ENCODE data around the gene TOB2.
"Not testable (repeated sequence)": the region's sequence is repeated elsewhere in the genome, so short reads cannot be mapped to it uniquely, and the experiment has no call there.

Gene TOB2

DNA sequence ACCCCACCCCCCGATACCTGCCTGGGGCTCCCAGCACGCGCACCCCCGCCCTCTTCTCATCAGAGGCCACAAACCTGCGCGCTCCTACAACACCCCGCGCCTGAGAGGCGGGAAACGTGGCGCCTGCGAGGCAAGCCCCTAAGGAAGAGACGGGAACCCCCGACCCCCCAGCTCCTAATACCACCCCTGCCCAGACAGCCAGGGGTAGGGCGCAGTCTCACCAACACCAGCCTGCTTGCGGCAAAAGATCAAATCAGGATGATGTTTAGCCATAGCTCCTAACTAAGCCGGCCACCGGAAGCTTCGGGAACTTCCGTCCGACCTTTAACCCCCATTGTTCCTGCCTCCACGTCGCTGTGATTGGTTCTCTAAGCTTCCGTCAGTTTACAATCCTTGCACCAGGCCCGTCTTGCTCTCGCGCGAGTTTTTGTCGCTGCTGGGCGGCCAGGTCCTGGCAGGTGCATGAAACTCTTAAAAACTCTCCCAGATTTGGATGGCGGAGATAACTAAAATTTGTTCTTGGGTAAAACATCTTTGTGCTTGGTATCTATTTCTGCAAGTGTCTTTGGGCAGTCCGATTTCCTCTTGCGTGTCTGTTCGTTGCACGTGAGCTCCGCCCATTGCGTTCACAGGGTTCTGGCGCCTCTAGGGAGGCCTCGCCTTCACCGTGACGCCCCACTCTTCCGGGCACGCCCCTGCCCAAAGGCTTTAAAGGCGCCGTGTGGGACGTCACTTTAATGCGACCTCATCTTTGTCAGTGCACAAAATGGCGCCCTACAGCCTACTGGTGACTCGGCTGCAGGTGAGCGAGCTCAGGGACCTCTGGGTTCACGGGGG is 22.0 kb upstream of the TOB2 start, which contains the start of the genes ACO2 and PHF5A:
ACO2 (plus strand) TSS at position 737 of the 837 bp plus-strand sequence; CDS start at position 767, 30 bp downstream.
PHF5A (minus strand) TSS at position 312 of the 837 bp plus-strand sequence; CDS start at position 273, 39 bp downstream.
- peak; percentile 96 for DNase-seq (ENCODE audit: low spot score)

DNA sequence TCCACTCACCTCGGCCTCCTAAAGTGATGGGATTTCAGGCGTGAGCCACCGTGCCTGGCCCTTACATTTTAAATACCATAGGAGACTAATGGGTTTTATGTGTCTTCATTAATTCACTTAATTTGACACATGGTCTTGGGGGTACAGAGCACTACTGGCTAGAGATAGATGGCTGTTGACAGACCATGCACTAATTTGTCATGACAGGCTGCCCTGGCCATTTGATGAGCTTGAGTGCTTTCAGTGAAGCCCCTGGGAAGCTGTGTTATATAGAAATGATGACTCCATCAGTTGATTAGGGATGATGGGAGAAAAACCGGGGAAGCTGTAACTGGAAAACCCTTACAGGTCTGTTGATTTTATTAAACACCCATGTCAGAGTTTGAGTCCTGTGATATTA is 15.3 kb upstream of the TOB2 start:
- DNase-seq (ENCODE audit: low spot score): no peak

DNA sequence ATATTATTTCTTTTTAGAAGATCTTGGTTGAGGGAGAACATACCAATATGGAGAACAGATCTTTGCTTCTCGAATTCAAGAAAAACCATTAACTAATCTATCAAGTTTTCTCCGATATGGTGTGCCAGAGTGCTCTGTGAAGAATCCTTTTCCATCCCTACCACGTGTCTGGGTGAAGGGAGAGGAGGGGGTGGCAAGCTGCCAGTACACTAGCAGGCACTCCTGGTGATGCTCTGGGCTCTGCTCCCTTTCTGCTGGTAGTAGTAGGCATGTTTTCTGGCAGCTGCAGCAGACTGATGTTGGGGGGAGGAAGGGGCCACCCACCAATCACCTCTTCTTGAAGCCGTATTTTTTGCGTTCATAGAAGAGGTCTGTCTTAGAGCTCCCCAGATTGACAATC is 13.5 kb upstream of the TOB2 start:
- DNase-seq (ENCODE audit: low spot score): not testable (repeated sequence)

DNA sequence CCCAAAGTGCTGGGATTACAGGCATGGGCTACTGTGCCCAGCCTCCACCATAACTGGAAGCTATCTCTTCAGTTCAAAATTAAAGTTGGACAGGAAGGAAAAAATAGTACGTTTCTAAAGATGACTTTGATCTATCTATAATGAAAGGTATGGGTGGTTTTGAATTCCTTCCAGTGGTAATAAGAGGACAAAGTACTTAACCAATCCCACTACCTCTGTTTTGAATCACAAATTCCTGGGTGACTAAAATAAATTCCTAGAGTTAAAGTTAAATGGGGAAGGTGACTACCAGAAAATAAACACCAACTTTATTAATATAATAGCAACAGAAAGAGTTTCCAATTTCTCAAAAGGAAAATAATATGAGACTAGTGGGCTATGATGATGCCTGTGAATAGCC is 12.8 kb upstream of the TOB2 start:
- DNase-seq (ENCODE audit: low spot score): no peak

DNA sequence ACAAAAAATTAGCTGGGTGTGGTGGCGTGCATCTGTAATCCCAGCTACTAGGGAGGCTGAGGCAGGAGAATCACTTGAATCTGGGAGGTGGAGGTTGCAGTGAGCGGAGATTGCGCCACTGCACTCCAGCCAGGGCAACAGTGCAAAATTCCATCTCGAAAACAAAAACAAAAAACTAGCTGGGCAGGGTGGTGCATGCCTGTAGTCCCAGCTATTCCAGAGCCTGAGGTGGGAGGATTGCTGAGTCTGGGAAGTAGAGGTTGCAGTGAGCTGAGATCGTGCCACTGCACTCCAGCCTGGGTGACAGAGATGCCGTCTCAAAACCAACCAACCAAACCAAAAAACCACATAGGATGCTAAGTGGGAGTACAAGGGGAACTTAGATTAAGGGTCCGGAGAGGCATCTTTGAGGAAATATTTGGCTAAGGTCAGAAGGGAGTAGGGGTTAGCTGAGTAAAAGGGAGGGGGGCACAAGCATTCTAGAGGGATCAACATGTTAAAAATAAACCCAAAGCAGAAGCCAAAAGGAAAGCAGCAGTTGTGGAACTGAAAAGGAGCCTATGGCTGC is 11.6 kb upstream of the TOB2 start:
- DNase-seq (ENCODE audit: low spot score): no peak

DNA sequence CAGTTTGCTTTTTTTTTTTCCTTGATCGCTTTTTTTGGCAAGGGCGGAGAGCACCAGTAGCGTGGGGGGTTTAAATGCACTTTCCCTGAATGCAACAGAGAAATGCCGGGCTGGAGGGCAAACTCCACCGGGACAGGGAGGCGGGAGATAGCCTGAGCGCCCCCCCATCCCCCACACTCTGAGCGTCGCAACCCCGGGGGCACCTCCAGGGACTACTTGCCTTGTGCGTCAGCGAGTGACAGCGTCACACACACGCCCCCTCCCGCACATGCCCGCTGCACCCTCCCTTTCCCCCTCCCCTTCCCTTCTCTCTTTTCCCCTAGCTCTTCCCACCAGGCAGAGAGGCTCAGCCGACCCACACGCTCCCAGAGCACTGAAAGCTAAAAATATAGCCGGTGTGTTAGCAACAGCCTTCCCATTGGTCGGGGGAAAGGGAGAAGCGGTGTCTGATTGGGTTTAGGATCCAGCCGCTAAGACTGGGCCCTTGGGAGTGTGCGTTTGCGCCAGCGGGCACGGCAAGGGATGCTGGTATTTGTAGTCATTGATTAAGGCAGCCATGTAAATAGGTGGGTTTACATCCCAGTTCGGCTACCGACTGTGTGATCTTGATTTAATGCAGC is 1.7 kb upstream of the TOB2 start:
- peak; percentile 91 for DNase-seq (ENCODE audit: low spot score)

DNA sequence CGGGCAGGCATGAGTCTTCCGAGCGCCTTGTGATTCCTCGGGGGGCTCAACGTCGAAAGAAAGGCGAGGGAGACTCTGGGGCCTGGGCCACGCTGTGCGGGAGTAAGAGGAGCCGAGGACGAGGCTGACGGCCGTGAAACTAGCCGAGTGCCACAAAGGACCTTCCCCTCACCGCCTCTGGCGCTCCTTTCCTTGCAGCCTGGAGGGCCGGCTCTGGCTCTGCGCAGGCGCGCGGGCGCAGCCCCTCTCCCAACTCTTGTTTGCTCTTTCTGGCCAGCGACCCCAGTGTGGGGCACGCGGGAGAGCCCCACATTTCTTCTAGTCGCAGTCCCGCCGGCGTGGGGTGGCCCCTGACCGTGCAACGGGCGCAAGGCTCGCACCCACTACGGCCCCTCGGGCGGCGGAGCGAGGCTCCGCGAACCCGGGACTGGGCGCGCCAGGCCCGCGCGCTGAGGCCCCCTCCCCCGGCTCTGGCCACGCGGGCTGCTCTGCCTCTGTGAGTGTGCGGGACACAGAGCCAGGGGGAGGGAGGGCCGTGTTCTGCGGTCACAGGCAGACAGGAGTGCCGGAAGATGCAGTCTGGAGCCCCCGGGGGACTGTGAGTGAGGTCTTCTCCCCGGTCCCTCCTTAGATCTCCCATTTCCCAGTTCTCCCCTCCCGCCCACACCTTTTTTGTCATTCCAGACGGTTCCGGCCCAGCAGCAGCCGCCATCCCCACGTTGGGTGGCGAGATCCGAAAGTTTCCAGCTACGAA is 1.0 kb upstream of the TOB2 start:
- DNase-seq (ENCODE audit: low spot score): peak; percentile 72

DNA sequence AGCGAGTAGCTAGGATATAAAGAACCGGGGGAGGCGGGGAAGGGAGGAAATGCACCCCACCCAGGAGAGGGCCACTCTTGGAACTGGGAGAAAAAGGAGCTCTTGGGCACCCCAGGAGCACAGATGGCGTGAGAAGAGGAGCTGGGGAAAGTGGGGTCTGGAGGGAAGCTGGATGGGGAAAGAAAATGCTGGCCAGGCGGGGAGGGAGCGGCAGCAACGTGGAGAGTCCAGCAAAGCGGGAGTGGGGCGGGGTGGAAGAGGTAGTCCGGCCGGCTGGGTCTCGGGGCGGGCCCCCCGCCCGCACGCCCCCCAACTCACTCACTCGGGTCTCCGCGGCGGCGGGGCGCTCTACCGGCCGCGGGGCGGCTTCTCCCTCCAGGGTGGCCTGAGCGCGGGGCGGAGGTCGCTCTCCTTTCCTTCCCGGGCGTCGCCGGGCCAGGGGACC is 522 bp downstream of the TOB2 start:
- no peak for DNase-seq (ENCODE audit: low spot score)

DNA sequence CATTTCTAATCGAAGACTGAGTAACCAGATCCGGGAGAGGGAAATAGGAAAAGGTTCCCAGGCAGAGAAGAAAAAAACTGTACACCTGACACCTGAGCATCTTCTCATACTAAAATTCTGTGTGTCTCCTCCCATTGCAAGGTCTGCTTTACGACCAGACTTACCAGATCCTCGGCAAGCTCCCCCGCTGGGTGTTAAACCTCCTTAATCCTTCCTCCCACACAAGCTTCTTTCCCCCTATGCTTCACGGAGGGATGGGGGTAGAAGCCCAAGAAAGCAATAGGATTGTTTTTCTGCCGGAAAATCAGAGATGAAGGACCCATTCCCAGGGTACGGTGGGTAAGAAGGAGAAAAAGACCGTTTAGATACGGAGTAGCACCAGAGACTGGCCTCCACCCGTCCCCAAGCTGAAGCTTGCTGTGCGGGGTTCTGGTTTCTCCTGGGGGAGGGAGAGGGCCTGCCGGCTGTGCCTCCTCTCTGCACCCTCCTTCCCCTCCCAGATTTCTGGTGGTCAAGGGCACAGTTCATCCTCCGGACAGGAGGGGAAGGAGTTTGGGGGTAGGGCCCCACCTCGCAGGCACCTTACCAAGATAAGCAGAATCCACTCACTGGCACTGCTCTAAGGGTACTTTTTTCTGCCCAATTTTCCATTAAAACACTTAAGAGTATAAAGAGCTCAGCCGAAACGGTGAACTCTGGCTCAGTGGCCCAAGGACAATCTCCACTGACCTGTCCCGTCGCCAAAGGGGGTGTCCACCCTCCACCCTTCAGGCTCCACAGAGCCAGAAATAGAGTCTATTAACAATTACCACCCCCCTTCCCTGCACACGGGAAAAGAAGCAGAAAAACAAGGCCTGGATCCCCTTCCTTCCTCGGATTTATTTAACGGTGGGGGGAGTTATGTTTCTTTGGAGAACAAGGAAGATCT is 1.2 kb downstream of the TOB2 start:
- no peak for DNase-seq (ENCODE audit: low spot score)

DNA sequence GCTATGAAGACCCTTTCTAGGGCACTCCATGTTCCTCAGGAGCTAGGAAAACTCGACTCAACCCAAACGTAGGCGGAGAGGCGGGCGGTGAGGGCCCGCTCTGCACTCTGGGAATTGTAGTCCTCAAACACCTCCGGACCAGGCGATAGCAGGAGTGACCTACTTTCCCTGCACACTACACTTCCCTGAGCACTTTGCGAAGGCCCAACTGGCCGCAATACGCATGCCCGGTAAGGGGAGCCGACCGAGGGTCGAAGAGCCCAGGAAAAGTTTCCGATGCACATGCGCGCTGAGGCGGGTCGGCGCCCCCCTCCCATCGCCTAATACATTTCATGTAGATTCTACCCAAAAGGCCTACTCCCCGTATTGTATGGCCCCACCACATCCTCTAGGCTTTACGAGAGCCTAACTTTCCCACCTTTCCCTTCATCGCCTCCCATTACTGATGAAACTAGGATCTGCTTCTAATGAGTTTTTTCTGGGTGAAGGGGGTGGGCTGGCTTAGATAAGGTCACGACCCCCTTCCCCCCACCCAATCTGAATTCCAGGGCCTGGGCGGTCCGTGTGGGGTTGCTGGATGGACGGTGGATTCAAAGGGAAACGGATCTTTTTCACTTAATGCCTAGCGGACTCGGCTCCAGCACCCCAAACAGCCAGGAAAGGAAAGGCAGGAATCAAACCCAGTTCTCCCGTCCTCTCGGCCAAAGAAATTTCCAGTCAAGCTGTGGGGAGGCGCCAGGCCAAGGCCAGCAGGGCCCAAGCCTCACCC is 2.1 kb downstream of the TOB2 start:
- DNase-seq (ENCODE audit: low spot score): peak; percentile 84

DNA sequence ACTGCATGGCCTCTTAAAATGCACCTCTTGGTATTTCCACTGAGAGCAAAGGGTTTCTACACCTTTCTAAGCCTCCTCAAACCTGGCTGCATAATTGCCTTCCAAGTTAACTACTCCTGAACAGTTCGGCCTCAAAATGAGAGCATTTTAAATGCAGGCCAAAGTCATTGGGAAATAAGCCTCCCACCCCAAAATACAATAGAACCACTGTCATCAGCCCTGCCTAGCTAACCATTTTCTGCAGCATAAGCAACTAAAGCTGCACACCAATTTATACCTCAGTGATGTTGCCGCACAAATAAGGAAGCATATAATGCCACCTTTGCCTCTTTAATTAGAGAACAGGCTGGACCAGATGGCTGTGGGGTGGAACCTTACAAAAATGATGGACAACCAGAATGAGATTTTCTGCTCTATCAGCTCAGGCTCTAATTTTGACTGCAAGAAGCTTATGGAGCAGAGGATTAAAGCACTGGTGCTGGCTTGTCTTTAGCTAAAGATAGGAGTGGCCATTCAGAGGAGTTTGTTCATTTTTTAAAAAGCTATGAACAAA is 4.3 kb downstream of the TOB2 start:
- peak; percentile 67 for DNase-seq (ENCODE audit: low spot score)

DNA sequence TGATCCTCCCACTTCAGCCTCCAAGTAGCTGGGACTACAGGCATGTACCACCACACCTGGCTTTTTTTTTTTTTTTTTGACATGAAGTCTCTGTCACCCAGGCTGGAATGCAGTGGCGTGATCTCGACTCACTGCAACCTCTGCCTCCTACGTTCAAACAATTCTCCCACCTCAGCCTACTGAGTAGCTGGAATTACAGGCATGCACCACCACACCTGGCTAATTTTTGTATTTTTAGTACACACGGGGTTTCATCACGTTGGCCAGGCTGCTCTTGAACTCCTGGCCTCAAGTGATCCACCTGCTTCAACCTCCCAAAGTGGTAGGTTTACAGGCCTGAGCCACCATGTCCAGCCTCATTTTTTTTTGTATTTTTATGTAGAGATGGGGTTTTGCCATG is 6.1 kb downstream of the TOB2 start:
- DNase-seq (ENCODE audit: low spot score): not testable (repeated sequence)

DNA sequence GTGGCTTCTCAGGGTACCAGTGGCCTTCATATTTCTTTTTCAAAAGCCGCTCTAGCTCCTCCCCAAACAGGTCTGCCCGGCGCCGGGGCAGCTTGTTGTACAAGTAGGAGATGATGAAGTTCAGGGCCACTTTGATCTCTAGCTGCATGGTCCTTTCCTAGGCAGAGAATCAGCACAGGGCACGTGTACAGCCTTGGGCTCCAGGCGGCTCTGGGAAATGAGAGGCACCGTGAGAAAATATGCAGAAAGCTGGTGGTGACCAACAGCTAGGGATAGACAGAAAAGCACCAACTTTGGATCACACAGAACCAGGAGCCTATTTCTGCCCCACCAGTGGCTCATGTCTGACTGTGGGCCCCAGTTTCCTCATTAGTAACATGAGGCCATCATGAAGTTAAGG is 9.4 kb downstream of the TOB2 start:
- no peak for DNase-seq (ENCODE audit: low spot score)

DNA sequence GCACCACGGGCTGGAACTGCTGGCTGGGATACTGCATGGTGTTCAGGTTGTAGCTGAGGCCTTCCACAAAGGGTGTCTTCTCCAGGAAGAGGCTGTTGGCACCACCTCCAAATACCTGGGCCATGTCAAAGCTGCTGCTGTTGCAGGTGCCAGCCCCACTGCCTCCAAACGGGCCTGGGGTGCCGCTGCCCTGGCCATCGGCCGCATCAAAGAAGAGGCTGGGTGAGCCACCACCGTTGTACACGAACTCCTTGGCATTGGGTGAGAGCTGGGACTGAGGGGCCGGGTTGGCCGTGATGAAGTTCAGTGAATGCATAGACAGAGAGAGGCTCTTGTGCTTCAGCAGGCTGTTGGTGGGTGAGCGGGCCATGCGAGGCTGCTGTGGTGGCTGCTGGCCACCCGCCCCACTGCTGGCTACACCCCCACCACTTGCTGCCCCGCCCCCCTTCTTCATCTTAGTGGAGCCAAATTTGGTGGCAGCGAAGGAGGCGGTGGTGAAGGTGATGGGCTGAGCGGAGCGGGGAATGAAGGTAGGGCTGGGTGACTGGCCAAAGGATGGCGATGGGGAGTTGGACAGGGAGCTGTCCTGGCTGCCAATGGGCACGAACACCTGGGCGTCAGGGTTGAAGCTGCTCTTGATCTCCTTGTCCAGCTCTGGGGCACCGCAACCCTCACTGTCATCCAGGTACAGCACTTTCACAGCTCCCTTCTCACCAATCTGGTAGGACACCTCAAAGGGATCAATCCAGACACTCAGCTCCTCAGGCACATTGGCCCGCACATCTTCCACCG is 10.1 kb downstream of the TOB2 start:
- no peak for DNase-seq (ENCODE audit: low spot score)

DNA sequence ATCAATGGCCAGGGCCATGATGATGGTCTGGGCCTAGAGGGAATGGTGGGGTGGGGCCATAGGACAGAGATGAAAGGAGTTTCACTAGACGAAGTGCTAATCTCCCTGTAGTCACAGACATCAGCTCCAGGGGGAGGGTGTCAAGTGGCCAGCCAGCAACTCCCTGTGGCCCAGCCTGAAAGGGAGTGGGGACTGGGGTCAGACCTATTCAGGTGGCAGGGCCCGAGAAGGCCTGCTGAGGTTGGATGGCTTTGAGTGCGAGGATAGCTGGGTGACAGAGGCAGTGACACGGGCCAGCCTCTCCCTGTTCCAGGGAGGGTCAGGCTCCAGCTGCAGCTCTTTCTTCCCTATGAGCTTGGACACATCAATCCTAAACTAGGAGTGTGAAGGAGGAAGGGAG is 11.0 kb downstream of the TOB2 start:
- DNase-seq (ENCODE audit: low spot score): no peak

DNA sequence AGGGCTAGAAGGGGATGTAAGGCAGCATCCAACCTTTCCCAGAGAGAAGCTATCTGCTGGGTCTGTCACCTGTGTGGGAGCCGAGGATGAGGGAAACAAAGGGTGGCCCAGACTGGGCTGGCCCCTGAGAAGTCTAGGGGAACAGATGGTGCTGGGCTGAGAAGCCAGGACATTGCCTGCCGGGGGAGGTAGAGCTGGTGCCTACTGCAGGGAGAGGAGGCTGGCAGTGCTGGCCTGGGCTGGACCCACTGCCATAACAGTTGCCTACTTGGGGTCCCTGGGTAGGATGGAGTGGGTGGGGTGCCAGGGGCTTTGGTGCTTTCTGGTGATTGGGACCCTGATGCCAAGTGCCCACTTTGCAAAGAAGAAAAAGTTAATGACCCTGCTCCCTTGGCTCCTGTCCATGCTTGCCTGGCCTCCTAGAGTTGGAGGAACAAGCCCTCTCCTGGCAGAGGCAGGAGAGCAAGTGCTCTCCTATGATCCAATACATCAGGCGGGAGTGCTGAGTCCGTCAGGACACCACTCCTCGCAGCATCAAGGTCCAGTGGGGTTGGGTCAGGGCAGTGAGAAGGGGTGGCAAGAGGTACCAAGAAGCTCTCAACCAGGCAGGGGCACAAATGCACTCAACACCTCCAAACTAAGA is 12.1 kb downstream of the TOB2 start:
- not testable (repeated sequence) for DNase-seq (ENCODE audit: low spot score)

DNA sequence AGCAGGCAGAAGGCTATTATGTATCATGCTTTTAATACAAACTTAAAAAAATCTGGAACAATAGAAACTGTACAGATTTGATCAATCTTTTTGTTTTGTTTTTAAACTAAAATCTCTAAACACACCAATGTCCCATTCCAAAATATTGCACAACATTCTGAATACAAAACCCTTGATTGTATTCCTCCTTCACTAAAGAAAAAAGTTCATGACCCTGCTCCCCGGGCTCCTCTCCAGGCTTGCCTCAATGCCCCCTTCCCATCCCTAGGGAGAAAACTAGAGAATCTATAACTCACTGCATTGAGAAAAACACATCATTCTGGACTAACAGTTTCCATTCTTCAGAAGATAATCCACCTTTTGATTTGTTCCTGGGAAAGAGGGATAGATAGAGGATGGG is 13.1 kb downstream of the TOB2 start:
- DNase-seq (ENCODE audit: low spot score): not testable (repeated sequence)

DNA sequence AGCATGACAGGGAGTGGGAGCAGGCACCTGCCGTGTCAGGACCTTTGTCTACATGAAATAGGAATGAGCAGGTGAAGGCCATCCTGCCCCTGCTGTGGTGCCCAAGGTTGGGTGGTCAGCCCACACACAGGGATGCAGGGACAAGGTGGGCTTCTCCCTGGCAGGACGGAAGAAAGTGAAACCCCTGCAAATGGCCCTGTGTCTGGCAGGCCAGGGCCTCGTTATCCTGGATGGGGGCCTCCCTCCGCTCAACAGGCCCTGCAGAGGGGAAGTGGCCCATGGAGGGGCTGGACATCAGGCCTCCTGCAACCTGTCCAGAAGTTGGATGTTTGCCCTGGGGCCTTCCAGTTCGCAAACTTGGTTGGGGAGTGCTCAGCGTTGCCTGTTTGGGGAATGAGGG is 14.9 kb downstream of the TOB2 start:
- DNase-seq (ENCODE audit: low spot score): no peak

DNA sequence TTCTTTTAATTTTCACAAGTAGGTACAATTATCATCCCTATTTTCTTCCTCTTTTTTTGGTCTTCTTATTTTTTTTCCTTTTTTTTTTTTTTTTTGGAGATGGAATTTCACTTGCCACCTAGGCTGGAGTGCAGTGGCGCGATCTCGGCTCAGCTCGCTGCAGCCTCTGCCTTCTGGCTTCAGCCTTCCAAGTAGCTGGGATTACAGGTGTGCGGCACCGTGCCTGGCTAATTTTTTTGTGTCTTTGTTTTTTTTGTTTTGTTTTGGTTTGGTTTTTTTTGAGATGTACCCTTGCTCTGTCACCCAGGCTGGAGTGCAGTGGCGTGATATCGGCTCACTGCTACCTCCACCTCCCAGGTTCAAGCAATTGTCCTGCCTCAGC is 16.7 kb downstream of the TOB2 start:
- DNase-seq (ENCODE audit: low spot score): no peak
